Stimulated activated CD4-positive, alpha-beta T cell treated with anti-CD3 and anti-CD28 coated beads, Interleukin-1b, Interleukin-23, amount 100 ng/mL, for 48 hours (primary cell): ENCODE results near the gene DYRK1A.

Source experiments
- DNase-seq: peaks from one replicate; pipeline ENCODE4 v3.0.0-alpha.2; 2020

Gene DYRK1A

GRCh38 chr21:37419228-37419906 is 52.8 kb downstream of the DYRK1A start:
- DNase-seq, result no peak

- no peak for DNase-seq
Measured at GRCh38 chr21:37421306-37421705, 54.7 kb downstream of the DYRK1A start.

- DNase-seq, result no peak
Measured at GRCh38 chr21:37422382-37422781, 55.8 kb downstream of the DYRK1A start.

- DNase-seq, result no peak
Measured at GRCh38 chr21:37423103-37423502, 56.5 kb downstream of the DYRK1A start.

- DNase-seq, result no peak
Measured at GRCh38 chr21:37424396-37424795, 57.8 kb downstream of the DYRK1A start.

- no peak for DNase-seq
Measured at GRCh38 chr21:37425001-37425400, 58.4 kb downstream of the DYRK1A start.

GRCh38 chr21:37425684-37426083 is 59.1 kb downstream of the DYRK1A start:
- DNase-seq, result no peak

GRCh38 chr21:37427221-37427620 is 60.6 kb downstream of the DYRK1A start:
- DNase-seq, result no peak

- DNase-seq, result no peak
Measured at GRCh38 chr21:37429356-37429755, 62.8 kb downstream of the DYRK1A start.

- peak; percentile 22 for DNase-seq
Measured at GRCh38 chr21:37430184-37430821, 63.7 kb downstream of the DYRK1A start.

- no peak for DNase-seq
Measured at GRCh38 chr21:37431243-37431642, 64.7 kb downstream of the DYRK1A start.

GRCh38 chr21:37432710-37433455 is 66.3 kb downstream of the DYRK1A start:
- no peak for DNase-seq

- DNase-seq, result no peak
Measured at GRCh38 chr21:37433456-37433840, 66.9 kb downstream of the DYRK1A start.

- peak; percentile 39 for DNase-seq
Measured at GRCh38 chr21:37435120-37435519, 68.5 kb downstream of the DYRK1A start.

GRCh38 chr21:37435711-37436110 is 69.1 kb downstream of the DYRK1A start:
- no peak for DNase-seq

GRCh38 chr21:37436174-37436573 is 69.6 kb downstream of the DYRK1A start:
- no peak for DNase-seq

- DNase-seq, result no peak
Measured at GRCh38 chr21:37437376-37438080, 71.0 kb downstream of the DYRK1A start.

GRCh38 chr21:37443683-37444082 is 77.1 kb downstream of the DYRK1A start:
- DNase-seq, result no peak

- no peak for DNase-seq
Measured at GRCh38 chr21:37445228-37445627, 78.7 kb downstream of the DYRK1A start.

- no peak for DNase-seq
Measured at GRCh38 chr21:37446552-37446951, 80.0 kb downstream of the DYRK1A start.

GRCh38 chr21:37447288-37447936 is 80.8 kb downstream of the DYRK1A start:
- no peak for DNase-seq

- no peak for DNase-seq
Measured at GRCh38 chr21:37449302-37449937, 82.8 kb downstream of the DYRK1A start.
